ENCODE measurements around the gene SYDE2.

DNA sequence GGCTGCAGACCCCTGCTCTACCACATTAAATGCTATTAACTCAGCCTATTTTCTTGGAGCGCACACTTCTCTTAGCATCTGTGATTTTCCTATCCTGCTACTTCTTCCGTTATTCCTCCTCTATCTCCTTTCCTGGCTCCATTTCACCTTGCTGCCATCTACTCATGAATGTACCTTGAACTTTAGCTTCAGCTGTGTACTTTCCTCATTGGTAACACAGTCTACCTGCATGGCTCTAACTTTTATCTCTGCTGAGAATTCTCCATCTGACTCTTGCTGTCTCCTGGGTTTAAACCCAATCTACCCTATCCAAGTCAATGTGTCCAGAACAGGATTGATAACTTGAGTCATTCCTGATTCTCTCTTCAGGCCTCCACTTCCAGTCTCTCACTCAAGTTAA lies 84.9 kb downstream of the SYDE2 start:
- no peak for TF ChIP-seq PYGO2 (tag; IDR thresholded peaks at IDR 0.05)
- no peak for TF ChIP-seq GABPA (tag; conservative IDR thresholded peaks at IDR 0.05; ENCODE audit: low read depth)
- TF ChIP-seq ZNF133 (CRISPR knock-in tag; IDR thresholded peaks at IDR 0.05): no peak
- no peak for TF ChIP-seq U2AF2 (optimal IDR thresholded peaks at IDR 0.05; ENCODE audit: low read depth, low read length)
- TF ChIP-seq, protein P1, sequence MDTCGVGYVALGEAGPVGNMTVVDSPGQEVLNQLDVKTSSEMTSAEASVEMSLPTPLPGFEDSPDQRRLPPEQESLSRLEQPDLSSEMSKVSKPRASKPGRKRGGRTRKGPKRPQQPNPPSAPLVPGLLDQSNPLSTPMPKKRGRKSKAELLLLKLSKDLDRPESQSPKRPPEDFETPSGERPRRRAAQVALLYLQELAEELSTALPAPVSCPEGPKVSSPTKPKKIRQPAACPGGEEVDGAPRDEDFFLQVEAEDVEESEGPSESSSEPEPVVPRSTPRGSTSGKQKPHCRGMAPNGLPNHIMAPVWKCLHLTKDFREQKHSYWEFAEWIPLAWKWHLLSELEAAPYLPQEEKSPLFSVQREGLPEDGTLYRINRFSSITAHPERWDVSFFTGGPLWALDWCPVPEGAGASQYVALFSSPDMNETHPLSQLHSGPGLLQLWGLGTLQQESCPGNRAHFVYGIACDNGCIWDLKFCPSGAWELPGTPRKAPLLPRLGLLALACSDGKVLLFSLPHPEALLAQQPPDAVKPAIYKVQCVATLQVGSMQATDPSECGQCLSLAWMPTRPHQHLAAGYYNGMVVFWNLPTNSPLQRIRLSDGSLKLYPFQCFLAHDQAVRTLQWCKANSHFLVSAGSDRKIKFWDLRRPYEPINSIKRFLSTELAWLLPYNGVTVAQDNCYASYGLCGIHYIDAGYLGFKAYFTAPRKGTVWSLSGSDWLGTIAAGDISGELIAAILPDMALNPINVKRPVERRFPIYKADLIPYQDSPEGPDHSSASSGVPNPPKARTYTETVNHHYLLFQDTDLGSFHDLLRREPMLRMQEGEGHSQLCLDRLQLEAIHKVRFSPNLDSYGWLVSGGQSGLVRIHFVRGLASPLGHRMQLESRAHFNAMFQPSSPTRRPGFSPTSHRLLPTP (IDR thresholded peaks at IDR 0.05; ENCODE audit: borderline replicate concordance, extremely low read depth, insufficient read length): no peak
- TF ChIP-seq, protein P2, sequence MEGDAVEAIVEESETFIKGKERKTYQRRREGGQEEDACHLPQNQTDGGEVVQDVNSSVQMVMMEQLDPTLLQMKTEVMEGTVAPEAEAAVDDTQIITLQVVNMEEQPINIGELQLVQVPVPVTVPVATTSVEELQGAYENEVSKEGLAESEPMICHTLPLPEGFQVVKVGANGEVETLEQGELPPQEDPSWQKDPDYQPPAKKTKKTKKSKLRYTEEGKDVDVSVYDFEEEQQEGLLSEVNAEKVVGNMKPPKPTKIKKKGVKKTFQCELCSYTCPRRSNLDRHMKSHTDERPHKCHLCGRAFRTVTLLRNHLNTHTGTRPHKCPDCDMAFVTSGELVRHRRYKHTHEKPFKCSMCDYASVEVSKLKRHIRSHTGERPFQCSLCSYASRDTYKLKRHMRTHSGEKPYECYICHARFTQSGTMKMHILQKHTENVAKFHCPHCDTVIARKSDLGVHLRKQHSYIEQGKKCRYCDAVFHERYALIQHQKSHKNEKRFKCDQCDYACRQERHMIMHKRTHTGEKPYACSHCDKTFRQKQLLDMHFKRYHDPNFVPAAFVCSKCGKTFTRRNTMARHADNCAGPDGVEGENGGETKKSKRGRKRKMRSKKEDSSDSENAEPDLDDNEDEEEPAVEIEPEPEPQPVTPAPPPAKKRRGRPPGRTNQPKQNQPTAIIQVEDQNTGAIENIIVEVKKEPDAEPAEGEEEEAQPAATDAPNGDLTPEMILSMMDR (IDR thresholded peaks at IDR 0.05 in 2 of 3, conservative IDR thresholded peaks at IDR 0.05 in 1 of 3; ENCODE audit: insufficient read depth in 2 of 3, low read depth in 1 of 3, low read length in 3 of 3): no peak
- no peak for TF ChIP-seq NEUROD1 (IDR thresholded peaks at IDR 0.05; ENCODE audit: borderline replicate concordance, low read depth, low read length, partially characterized antibody)
